HG03460 (cell line): ENCODE results near the gene C16orf54.
"Not testable (repeated sequence)": the region's sequence is repeated elsewhere in the genome, so short reads cannot be mapped to it uniquely, and the experiment has no call there.

ENCODE experiments used
- ATAC-seq: cut with Tn5 transposase; IDR thresholded peaks from one replicate; pipeline ENCODE4 v1.9.1; 2021; ENCODE audit not compliant: unreplicated experiment

Gene C16orf54

GRCh38 chr16:29709657-29710056 lies 36.1 kb downstream of the C16orf54 start:
- ATAC-seq = not testable (repeated sequence)

DNA sequence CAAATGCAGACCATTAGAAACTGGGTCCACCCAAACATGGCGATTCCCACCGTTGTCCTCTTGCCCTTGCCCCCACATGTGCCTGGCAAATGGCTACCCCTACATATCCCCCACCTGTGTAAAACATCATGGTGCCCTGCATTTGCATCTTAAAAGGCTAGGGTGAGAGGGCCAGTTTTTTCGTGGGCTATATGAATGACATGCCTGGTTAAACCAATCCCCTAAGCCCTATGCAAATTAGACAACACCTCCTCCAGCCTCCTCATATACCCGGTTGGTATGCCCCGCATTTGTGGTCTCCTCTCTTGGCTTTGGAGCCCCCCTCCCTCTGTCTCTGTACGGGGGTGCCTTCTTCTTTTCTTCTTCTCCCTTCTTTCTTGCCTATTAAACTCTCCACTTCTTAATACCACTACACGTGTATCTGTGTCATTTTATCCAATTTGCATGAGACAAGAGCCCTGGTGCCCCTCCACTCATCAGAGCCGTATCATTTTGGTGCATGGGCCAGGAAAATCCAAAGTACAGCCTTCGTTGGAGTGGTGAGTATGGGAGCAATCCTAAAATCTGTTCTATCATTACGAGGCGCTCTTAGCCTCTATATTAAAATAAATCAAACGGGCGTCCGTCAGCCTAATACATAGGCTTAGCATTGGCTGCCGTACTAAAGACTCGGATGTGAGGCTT lies 36.7 kb downstream of the C16orf54 start:
- ATAC-seq = no peak

GRCh38 chr16:29707160-29707559 lies 38.6 kb downstream of the C16orf54 start:
- ATAC-seq = not testable (repeated sequence)

DNA sequence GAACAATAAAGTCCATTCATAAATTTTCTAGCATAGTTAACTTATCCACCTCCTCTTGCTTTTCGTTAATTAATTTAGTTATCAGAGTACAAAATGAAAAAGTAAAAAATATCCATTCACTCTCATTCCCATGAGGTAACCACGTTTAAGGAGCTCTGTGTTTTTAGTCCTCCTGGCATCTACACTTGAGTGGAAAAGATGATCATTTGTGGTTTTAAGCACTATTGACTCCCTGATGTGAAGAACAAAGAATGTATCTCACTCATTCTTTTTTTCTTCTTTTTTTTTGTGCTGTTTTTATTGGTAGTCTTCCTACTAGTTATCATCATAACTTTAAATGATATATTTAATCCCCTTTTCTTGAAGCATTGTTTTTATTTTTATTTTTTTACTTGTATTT lies 40.8 kb downstream of the C16orf54 start:
- no peak for ATAC-seq

GRCh38 chr16:29702269-29702668 lies 43.5 kb downstream of the C16orf54 start:
- peak; percentile 43 for ATAC-seq

GRCh38 chr16:29701214-29701555 lies 44.6 kb downstream of the C16orf54 start:
- no peak for ATAC-seq

DNA sequence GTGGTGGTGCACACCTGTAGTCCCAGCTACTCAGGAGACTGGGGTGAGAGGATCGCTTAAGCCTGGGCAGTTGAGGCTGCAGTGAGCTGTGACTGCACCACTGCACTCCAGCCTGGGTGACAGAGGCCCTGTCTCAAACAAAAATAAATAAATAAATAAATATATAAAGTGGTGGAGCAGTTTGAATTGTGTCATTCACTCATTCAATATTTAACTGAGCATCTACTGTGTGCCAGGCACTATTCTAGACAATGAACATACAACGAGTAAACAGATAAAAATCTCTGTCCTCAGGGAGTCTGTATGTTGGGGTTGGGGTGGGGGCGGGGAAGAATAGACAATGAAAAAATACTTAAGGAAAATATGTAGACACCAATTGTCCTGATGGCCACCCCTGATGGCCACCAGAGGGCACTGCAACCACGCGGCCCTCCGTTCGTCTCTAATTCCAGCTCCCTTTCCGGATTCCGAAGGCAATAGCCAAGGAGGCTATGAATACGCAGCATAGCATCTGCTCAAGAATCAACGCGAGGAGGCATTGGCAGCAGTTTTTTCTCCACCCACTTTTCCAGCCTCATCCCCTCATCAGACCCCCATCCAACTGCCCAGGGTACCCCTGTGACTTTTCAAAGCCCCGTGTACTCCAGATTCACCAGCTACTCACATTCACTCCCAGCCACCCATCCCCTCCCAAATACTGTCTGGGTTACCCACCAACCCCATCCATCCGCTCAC lies 45.4 kb downstream of the C16orf54 start:
- ATAC-seq = no peak

- no peak for ATAC-seq
Measured at GRCh38 chr16:29699324-29700219, 46.2 kb downstream of the C16orf54 start.

DNA sequence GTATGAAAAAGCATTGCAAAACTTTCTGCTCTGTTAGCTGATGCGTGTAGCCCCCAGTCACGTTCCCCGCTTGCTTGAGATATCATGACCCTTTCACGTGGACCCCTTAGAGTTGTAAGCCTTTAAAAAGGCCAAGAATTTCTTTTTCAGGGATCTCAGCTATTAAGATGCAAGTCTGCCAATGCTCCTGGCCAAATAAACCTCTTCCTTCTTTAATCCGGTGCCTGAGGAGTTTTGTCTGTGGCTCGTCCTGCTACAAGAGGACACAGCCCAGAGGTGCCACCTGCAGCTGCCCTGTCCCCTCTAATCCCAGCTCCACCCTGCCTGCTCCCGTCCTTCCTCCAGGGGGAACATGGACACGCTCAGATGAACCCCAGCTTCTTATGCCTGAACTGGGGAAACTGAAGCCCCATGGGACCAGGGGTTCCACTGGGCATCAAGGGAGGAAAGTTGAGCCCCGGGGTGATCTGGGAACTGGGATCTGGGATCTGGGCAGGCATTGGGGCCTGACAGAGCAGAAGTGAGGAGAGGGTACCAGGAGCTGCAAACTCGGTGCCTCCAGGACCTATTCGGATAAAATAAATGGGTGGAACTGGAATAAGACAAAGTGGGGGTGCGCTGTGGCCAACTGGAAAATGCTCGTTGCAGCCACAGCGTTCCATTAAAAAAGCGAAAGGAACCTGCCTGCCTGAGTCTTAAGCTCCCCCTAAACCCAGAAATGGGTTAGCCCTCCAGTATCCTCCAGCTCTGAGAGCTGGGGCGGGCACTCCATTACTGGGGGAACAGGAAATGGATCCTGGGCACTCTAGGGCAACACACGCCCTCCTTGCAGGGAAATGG lies 47.1 kb downstream of the C16orf54 start:
- ATAC-seq = no peak

GRCh38 chr16:29698042-29698441 lies 47.7 kb downstream of the C16orf54 start:
- no peak for ATAC-seq

GRCh38 chr16:29697391-29697790 lies 48.4 kb downstream of the C16orf54 start:
- no peak for ATAC-seq

GRCh38 chr16:29696881-29697331 lies 48.9 kb downstream of the C16orf54 start:
- ATAC-seq = no peak

- ATAC-seq = not testable (repeated sequence)
Measured at GRCh38 chr16:29695675-29696074, 50.1 kb downstream of the C16orf54 start.

- ATAC-seq = no peak
Measured at GRCh38 chr16:29694384-29695195, 51.2 kb downstream of the C16orf54 start.

GRCh38 chr16:29692606-29693005 lies 53.2 kb downstream of the C16orf54 start:
- ATAC-seq = not testable (repeated sequence)
